ENCODE data around the gene TRIM16.
"Not testable (repeated sequence)": the region's sequence is repeated elsewhere in the genome, so short reads cannot be mapped to it uniquely, and the experiment has no call there.

TRIM16 gene

GRCh38 chr17:15591986-15592385 is 92.1 kb downstream of the TRIM16 start:
- H3K27ac Mint-ChIP-seq; H3K36me3 Mint-ChIP-seq (ENCODE audit: low read depth); H3K9me3 Mint-ChIP-seq; H3K4me3 Mint-ChIP-seq: not testable (repeated sequence)
- Mint-ChIP-seq H3K4me1 (ENCODE audit: low read depth) (peaks cover 32% of the 10 kb centered on the region), H3K27me3 (peaks cover 13% of the 10 kb centered on the region)

GRCh38 chr17:15590844-15591243 is 93.3 kb downstream of the TRIM16 start:
- H3K4me3 Mint-ChIP-seq; H3K27ac Mint-ChIP-seq; H3K36me3 Mint-ChIP-seq (ENCODE audit: low read depth); H3K9me3 Mint-ChIP-seq: not testable (repeated sequence)
- H3K4me1 Mint-ChIP-seq (ENCODE audit: low read depth), result peaks cover 32% of the 10 kb centered on the region
- peaks cover 22% of the 10 kb centered on the region for H3K27me3 Mint-ChIP-seq

DNA sequence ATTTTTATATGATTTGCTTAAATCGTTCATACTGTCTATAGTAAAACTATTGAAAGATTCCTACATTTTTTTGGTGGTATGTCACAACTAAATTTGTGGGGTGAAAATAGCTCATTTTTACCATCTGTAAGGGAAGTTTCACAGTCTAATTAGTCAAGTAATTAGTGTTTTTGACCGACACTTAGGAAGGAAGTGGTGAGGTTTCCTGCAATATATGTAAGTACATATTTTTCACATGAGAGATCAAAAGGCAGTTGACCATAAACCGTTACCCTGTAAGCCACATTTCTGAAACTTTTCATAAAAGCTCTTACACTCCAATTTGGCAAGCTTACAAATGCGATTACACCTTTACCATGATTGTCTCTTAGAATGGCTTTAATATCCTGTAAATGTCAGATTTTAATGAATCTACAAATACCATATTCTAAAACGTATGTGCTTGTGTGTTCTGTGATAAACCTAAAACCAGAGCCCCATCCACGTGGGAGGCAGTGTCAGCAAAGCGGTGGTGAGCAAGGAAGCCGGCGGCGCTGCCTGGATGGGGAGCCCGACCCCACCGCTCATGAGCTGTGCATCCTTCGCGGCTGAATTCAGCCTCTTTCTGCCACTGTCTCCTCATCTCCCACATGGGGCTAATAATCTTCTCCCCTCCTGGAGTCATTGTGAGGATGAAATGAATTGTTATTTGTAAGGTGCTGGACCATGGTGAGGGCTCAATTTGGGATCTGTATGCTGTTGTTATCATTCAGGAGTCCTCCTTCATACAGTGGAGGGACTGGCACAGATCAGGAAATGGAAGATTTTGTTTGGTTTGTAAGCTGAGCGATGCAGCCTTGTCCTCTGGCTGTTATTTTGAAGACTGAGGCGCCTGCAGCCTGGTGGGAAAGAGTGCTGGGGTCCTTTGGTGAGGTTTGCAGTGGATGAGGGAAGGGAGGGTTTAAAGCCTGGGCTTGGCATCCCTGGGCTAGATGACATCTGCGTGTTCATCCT is 94.3 kb downstream of the TRIM16 start:
- not testable (repeated sequence) for H3K9me3 Mint-ChIP-seq; H3K36me3 Mint-ChIP-seq (ENCODE audit: low read depth); H3K27ac Mint-ChIP-seq
- H3K4me3 Mint-ChIP-seq, result peak overlapping the region; percentile 71
- peaks cover 22% of the 10 kb centered on the region for H3K27me3 Mint-ChIP-seq
- H3K4me1 Mint-ChIP-seq (ENCODE audit: low read depth), result peaks cover 32% of the 10 kb centered on the region

- peaks cover 22% of the 10 kb centered on the region for H3K27me3 Mint-ChIP-seq
Measured at GRCh38 chr17:15588017-15588416, 96.1 kb downstream of the TRIM16 start.

DNA sequence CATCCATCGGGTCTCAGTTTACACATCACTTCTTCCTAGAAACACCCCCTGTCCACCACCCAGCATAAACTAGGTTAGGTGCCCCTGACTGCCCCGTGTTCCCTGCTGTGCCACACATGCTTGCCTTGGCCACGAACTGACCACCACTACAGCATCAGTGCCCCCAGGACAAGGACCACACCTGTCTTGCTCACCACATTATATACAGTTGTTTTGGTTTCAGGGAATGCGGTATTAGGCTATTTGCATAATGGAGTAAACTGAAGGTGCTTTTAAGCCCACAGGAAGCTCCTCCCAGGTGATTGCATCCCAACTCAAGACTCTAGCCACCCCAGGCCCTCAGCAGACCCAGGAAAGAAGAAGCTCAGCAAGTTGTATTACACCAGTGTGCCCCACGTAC is 100.8 kb downstream of the TRIM16 start:
- H3K27ac Mint-ChIP-seq, H3K4me3 Mint-ChIP-seq, H3K9me3 Mint-ChIP-seq: not testable (repeated sequence)

More at GRCh38 chr17:15588017-15588416, 96.1 kb downstream of the TRIM16 start:
- not testable (repeated sequence) for H3K27ac Mint-ChIP-seq; H3K36me3 Mint-ChIP-seq (ENCODE audit: low read depth); H3K4me3 Mint-ChIP-seq; H3K9me3 Mint-ChIP-seq
- H3K4me1 Mint-ChIP-seq (ENCODE audit: low read depth), result peaks cover 32% of the 10 kb centered on the region

GRCh38 chr17:15581462-15581861 is 102.6 kb downstream of the TRIM16 start:
- H3K4me3 Mint-ChIP-seq; H3K4me1 Mint-ChIP-seq (ENCODE audit: low read depth); H3K27me3 Mint-ChIP-seq; H3K36me3 Mint-ChIP-seq (ENCODE audit: low read depth); H3K27ac Mint-ChIP-seq; H3K9me3 Mint-ChIP-seq: not testable (repeated sequence)

More for the DNA sequence above, 100.8 kb downstream of the TRIM16 start:
- H3K36me3 Mint-ChIP-seq (ENCODE audit: low read depth); H3K4me1 Mint-ChIP-seq (ENCODE audit: low read depth): not testable (repeated sequence)
- peaks cover 20% of the 10 kb centered on the region for H3K27me3 Mint-ChIP-seq
